Stomach (tissue), 9 donors: Measurements from ENCODE around the gene TAC3. TPM values are rescaled to one million over a fixed set of nuclear protein-coding genes. Genes with fewer than 3 reads are reported as not detected.
A peak's percentile ranks its signal among the peaks of the same experiment; 100 is the strongest.
"Not testable (repeated sequence)": the region's sequence is repeated elsewhere in the genome, so short reads cannot be mapped to it uniquely, and the experiment has no call there.

Experiments
- DNase-seq, 2 donors: peaks; one replicate each; pipeline versions ENCODE4 v3.0.0 to v3.0.0-alpha.2; 2013 to 2019
- H3K27ac ChIP-seq, 5 donors: fragments of 200-600 bp in 4 of 5; sonication (generic) in 4 of 5; one replicate each; pipeline ENCODE4 v1.5.1; 2013 to 2019; ENCODE audit warnings: mild to moderate bottlenecking in 1 of 5, moderate library complexity in 1 of 5
- H3K27me3 ChIP-seq, 3 donors: fragments of 200-600 bp; sonication (generic); one replicate each; pipeline ENCODE4 v1.5.1; 2017 to 2019; ENCODE audit warnings: mixed run types in 1 of 3
- H3K36me3 ChIP-seq, 4 donors: fragments of 200-600 bp; sonication (generic); 1 replicate in 3 of 4; 2 replicates in 1 of 4; pipeline ENCODE4 v1.5.1; 2016 to 2019
- H3K4me1 ChIP-seq, 4 donors: fragments of 200-600 bp; sonication (generic); one replicate each; pipeline ENCODE4 v1.5.1; 2016 to 2019
- H3K4me3 ChIP-seq, 4 donors: fragments of 200-600 bp; sonication (generic) in 3 of 4; one replicate each; pipeline ENCODE4 v1.5.1; 2016 to 2019; ENCODE audit warnings: mild to moderate bottlenecking in 1 of 4
- H3K9me3 ChIP-seq, 4 donors: fragments of 200-600 bp; sonication (generic); one replicate each; pipeline ENCODE4 v1.5.1; 2016 to 2019
- EP300 ChIP-seq: sonication (generic); formaldehyde crosslinking; IDR thresholded peaks from one replicate; pipeline ENCODE4 v1.6.1; 2017; ENCODE audit warnings: antibody characterized with exemption
- POLR2A ChIP-seq, 4 donors: fragments of 450-650 bp; IDR thresholded peaks; one replicate each; pipeline ENCODE4 v1.6.1; 2016; ENCODE audit warnings: antibody characterized with exemption in 4 of 4, control low read depth in 2 of 4, mild to moderate bottlenecking in 1 of 4, moderate library complexity in 1 of 4
- POLR2AphosphoS5 ChIP-seq, 3 donors: sonication (generic); formaldehyde crosslinking; IDR thresholded peaks; one replicate each; pipeline ENCODE4 v1.6.1; 2016; ENCODE audit warnings: antibody characterized with exemption in 3 of 3
- WGBS, 5 donors: extraction: QIAGEN DNeasy Blood & Tissue Kit in 3 of 5; methylation state at CpG; one replicate each; pipeline versions ENCODE4 v1.1.5 to v1.1.7; 2013 to 2018; 5-methylcytosine and 5-hydroxymethylcytosine counted together
- intact Hi-C: fragments of 100-400 bp; cut with DNase I; formaldehyde crosslinking; loops from one replicate; pipeline ENCODE4 v1.15.1; 2023; ENCODE audit warnings: low total_unique reads
- polyA plus RNA-seq, 3 donors: library from polyadenylated mRNA; stranded (reverse); fragments of 200-250 nt; gene quantifications; one replicate each; pipeline ENCODE4 v1.2.3, GENCODE V29; 2013
- total RNA-seq, 5 donors: library from RNA; depleted of rRNA; stranded (reverse); fragments of >200 nt; gene quantifications; one replicate each; pipeline versions ENCODE4 v1.1.0 to v1.2.3, GENCODE V29; 2014 to 2016
- TF ChIP-seq, protein P1 (sequence below), 7 experiments: fragments of 450-650 bp in 4 of 7; fragments of 200-600 bp in 3 of 7; sonication (generic) in 3 of 7; IDR thresholded peaks; one replicate each; pipeline ENCODE4 v1.5.1; 2016 to 2019; ENCODE audit warnings: antibody characterized with exemption in 7 of 7, control low read depth in 2 of 7, mild to moderate bottlenecking in 1 of 7
- donor health status: healthy with polysubstance abuse.
- donor health status: Bipolar disorder and iron deficiency.
- donor health status: healthy.

The TAC3 gene
- total and polyA plus RNA-seq, 8 donors: 0.62 to 19.8 (median 2.0) TPM; not detected in 3

DNA sequence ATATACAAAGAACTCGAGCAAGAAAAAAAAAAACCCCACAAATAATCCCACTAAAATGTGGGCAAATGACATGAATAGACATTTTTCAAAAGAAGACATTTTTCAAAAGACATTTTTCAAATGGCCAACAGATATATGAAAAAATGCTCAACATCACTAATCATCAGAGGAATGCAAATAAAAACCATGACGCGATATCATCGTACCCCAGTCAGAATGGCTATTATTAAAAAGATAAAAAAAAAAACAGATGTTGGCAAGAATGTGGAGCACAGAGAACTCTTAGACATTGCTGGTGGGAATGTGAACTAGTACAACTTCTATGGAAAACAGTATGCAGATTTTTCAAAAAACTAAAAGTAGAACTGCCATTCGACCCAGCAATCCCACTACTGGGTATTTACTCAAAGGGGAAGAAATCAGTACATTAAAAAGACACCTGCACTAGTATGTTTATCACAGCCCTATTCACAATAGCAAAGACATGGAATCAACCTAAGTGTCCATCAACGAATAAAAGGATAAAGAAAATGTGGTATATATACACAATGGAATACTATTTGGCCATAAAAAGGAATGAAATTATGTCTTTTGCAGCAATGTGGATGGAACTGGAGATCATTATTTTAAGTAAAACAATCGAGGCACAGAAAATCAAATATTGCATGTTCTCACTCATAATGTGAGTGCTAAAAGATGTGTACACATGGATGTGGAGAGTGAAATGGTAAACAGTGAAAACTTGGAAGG lies 26.3 kb downstream of the TAC3 start:
- TF ChIP-seq, protein P1, sequence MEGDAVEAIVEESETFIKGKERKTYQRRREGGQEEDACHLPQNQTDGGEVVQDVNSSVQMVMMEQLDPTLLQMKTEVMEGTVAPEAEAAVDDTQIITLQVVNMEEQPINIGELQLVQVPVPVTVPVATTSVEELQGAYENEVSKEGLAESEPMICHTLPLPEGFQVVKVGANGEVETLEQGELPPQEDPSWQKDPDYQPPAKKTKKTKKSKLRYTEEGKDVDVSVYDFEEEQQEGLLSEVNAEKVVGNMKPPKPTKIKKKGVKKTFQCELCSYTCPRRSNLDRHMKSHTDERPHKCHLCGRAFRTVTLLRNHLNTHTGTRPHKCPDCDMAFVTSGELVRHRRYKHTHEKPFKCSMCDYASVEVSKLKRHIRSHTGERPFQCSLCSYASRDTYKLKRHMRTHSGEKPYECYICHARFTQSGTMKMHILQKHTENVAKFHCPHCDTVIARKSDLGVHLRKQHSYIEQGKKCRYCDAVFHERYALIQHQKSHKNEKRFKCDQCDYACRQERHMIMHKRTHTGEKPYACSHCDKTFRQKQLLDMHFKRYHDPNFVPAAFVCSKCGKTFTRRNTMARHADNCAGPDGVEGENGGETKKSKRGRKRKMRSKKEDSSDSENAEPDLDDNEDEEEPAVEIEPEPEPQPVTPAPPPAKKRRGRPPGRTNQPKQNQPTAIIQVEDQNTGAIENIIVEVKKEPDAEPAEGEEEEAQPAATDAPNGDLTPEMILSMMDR (IDR thresholded peaks at IDR 0.05): no peak
- TF ChIP-seq POLR2AphosphoS5 (IDR thresholded peaks at IDR 0.05): no peak
- no peak for TF ChIP-seq EP300
- no peak for TF ChIP-seq POLR2A (IDR thresholded peaks at IDR 0.05)
- intact Hi-C loops: loop anchor here (5.0 kb wide), 1 partner anchor 233 kb away; no protein-coding TSS in a partner anchor
- Histone ChIP-seq H3K4me1 (peaks cover 0 to 33% (median 26%) of the 10 kb centered on the region in 4 donors), H3K36me3 (peaks cover 0 to 4% (median 2%) of the 10 kb centered on the region in 4 donors), H3K27me3 (no peaks in the 10 kb centered on the region), H3K27ac (no peak overlapping the region), H3K9me3 (no peaks in the 10 kb centered on the region), H3K4me3 (no peak overlapping the region)
- WGBS, 5 donors: 65 to 71% (median 66%) methylated on average over 7 of the region's 7 CpGs
- DNase-seq: no peak

- WGBS, 5 donors: 40 to 47% (median 44%) methylated on average over 5 of the region's 5 CpGs
- intact Hi-C loops: loop anchor here (5.0 kb wide), 1 partner anchor 231 kb away; no protein-coding TSS in a partner anchor
- TF ChIP-seq, protein P1 (IDR thresholded peaks at IDR 0.05): no peak
- TF ChIP-seq EP300 (no peak), POLR2A (IDR thresholded peaks at IDR 0.05) (no peak), POLR2AphosphoS5 (IDR thresholded peaks at IDR 0.05) (no peak)
- H3K9me3 ChIP-seq: no peaks in the 10 kb centered on the region
- H3K36me3 ChIP-seq: no peaks in the 10 kb centered on the region
- no peak overlapping the region for H3K27ac ChIP-seq
- peak in 1 of 2 donors; percentile 33 for DNase-seq
- no peaks in the 10 kb centered on the region for H3K27me3 ChIP-seq
- peaks cover 0 to 33% (median 26%) of the 10 kb centered on the region in 4 donors for H3K4me1 ChIP-seq
- H3K4me3 ChIP-seq: no peak overlapping the region
Measured at GRCh38 chr12:56988207-56988739, 28.1 kb downstream of the TAC3 start.

DNA sequence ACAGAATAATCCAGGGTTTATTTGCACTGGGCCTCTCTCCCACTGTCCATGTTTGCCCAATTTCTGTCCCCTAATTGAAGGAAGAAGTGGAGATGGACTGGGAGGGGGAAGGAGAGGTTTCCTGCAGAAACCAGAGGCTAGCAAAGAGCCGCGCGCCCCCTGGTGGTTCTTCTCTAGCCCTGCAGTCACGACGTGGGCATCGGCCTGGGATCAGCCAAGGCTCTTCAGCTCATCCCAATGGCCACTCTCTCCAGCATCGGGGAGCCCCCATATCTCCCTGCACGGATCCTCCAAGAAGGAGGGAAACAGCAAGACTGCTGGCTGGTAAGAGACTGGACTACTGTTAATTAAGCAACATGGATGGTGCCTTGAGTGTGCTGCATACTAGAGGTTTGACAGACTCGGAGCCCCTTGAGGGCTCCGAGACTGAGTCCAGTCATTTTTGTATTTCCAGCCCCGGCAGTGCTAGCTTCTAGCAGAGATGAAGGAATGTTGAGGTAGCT lies 28.7 kb downstream of the TAC3 start:
- intact Hi-C loops: loop anchor here (5.0 kb wide), 1 partner anchor 230 kb away; no protein-coding TSS in a partner anchor
- Histone ChIP-seq H3K4me3 (no peak overlapping the region), H3K4me1 (peaks cover 0 to 33% (median 26%) of the 10 kb centered on the region in 4 donors), H3K27me3 (no peaks in the 10 kb centered on the region), H3K9me3 (no peaks in the 10 kb centered on the region), H3K36me3 (no peaks in the 10 kb centered on the region), H3K27ac (no peak overlapping the region)
- WGBS, 5 donors: 19 to 28% (median 24%) methylated on average over 11 of the region's 11 CpGs
- TF ChIP-seq, protein P1 (IDR thresholded peaks at IDR 0.05): peak in 5 of 7 experiments; percentile 82 to 95 (median 94)
- TF ChIP-seq POLR2AphosphoS5 (IDR thresholded peaks at IDR 0.05) (peak in 1 of 3 donors; percentile 52), EP300 (no peak)
- DNase-seq: peak; percentile 81 to 90

DNA sequence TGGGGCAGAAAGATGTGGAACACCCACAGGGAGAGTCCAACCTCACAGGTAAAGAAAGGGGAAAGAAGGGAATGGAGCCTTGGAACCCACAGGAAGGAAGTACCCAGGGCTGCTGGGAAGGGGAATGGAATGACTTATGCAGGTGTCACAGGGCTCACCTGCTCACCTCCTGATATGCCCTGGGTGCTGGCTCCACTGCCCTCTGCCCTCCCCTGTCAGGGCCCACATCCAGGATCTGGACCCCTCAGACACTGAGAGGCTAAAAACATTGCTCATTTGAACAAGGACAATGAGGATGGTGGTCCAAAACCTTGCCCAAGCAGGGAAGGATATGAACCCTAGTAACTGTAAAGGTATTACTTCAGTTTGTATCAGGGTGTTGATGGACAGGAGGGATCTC lies 29.3 kb downstream of the TAC3 start:
- Histone ChIP-seq H3K4me3 (no peak overlapping the region), H3K27me3 (no peaks in the 10 kb centered on the region), H3K27ac (no peak overlapping the region), H3K4me1 (peaks cover 0 to 31% (median 26%) of the 10 kb centered on the region in 4 donors), H3K9me3 (no peaks in the 10 kb centered on the region), H3K36me3 (no peaks in the 10 kb centered on the region)
- intact Hi-C loops: loop anchor here (5.0 kb wide), 1 partner anchor 230 kb away; no protein-coding TSS in a partner anchor
- DNase-seq: no peak
- TF ChIP-seq, protein P1 (IDR thresholded peaks at IDR 0.05): no peak
- TF ChIP-seq EP300: no peak
- no peak for TF ChIP-seq POLR2A (IDR thresholded peaks at IDR 0.05)
- no peak for TF ChIP-seq POLR2AphosphoS5 (IDR thresholded peaks at IDR 0.05)

GRCh38 chr12:56985714-56986113 lies 30.6 kb downstream of the TAC3 start:
- intact Hi-C loops: loop anchor here (5.0 kb wide), 1 partner anchor 228 kb away; no protein-coding TSS in a partner anchor
- DNase-seq, H3K36me3 ChIP-seq, H3K27me3 ChIP-seq, H3K9me3 ChIP-seq, H3K27ac ChIP-seq, H3K4me3 ChIP-seq: not testable (repeated sequence)
- WGBS, 5 donors: 60 to 66% (median 60%) methylated on average over 4 to 5 of the region's 6 CpGs
- peaks cover 0 to 19% (median 15%) of the 10 kb centered on the region in 4 donors for H3K4me1 ChIP-seq
